OCI-LY3 (cell line): ENCODE results near the gene PNMT.

Experiments
- CTCF ChIP-seq: fragments of 200-600, 300-600 bp; sonication (generic); IDR thresholded peaks from 2 replicates; pipeline ENCODE4 v1.5.1; 2014; ENCODE audit warnings: antibody characterized with exemption, low read length, low read depth
- EZH2phosphoT487 ChIP-seq: fragments of 200-600 bp; shearing (Covaris generic); IDR thresholded peaks from 2 replicates; pipeline ENCODE4 v1.6.1; 2018; ENCODE audit warnings: antibody characterized with exemption, mixed run types, low read depth

DNA sequence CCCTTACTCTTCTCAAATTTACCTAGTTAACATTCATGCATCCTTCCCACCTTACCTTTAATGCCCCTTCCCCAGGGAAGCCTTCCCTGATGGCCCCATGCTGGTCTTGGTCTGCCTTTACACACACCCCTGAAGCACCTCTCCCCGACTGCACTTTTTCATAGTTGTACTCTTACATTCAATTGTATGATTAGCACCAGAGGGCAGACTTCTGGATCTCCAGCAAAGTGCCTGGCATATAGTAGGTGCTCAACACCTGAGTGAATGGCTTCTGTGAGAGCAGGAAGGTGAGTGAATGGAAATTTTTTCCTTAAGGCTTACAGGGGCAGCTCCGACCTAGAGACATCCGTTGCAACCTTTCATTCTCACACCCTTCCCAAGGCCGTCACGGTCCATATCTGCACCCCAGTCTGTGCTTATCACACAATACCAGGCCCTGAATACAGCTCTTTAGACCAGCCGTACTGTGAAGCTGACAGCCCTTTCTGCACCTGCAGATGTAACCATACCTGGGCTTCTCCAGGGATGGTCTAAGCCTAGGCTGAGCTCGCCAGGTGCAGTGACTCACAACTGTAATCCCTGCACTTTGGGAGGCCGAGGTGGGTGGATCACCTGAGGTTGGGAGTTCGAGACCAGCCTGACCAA, 15.2 kb downstream of the PNMT start:
- TF ChIP-seq CTCF (no peak), EZH2phosphoT487 (no peak)
